ENCODE measurements around the gene SLC16A5.

Gene SLC16A5

DNA sequence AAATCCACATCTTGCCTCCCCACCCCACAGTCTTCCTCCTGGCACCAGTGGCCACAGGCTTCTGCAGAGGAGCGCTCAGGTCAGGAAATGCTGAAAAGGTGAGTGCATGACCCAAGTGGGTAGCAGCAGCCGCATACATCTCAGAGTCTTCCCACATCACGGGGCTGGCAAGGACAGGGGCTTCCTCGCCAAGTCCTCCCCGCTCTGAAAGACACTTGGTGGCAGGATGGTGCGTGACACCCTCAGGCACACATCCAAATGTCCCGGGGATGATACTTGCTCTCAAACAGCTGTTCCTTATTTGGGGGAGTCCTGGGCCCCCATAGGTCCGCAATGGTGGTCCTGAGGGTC lies 8.8 kb upstream of the SLC16A5 start:
- in situ Hi-C loops (cut with HindIII; ENCODE audit: low pct_ligation_motif_present, low pct_unique_long_range_greater_than_20kb, low sequenced_read_pairs), result no loop called here
- DNase-seq, result no peak

DNA sequence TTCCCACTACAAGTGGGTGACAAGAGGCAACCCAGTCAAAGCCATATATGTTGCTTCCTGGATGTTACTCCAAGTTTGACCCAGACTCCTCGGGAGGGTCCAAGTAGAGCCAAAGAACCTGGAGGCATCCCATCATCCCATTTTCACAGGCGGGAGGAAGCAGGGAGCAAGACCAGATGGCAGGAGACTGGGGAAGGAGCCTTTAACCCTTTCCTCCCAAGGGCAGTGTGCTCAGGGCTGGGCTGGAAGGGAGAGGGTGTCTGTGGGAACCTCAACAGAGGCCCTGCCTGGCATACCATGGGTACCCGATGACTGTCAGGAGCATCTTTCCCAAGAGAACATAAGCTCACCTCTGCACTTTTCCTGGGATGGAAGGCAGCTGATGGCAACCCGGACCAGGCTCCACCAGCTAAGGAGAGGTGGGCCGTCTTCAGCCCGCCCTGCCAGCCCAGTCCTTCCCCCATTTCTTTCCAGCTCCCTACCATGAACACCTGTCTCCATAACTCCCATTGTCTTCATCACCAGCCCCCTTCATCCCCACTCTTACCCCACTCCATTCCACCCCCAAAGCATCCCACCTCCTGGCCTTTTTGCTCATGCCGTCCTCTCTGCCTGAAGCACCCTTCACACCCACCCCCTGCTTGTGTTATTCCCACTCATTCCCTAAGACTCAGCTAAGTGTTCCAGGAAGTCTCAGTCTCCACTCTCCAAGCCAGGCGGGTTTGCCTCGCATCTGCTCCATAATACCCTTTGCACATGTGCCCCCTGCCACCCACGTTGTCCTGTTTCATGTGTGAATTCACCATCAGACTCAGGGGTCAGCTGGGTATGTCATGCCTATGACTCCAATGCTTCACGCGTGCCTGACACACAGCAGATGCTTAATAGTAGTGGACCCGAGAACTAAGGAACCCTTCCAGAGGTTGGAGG lies 5.9 kb upstream of the SLC16A5 start:
- in situ Hi-C loops (cut with HindIII; ENCODE audit: low pct_ligation_motif_present, low pct_unique_long_range_greater_than_20kb, low sequenced_read_pairs), result no loop called here
- no peak for DNase-seq

DNA sequence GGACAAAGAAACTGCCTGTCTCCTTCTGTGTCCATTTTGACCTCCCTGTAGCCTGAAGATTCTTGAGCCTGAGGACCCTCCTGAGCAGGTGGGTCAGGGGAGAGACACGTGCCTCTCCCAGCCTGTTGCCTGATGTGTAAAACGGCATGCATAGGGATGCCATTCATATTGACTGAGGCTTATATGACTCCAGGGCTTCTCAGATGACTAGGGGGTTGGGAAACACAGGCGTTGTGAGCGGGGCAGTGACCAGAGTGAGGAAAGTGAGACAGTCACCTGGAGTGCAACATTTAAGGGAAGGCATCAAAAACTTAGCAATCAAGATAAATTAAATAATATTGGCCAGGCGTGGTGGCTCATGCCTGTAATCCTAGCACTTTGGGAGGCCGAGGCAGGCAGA lies 5.1 kb upstream of the SLC16A5 start:
- in situ Hi-C loops (cut with HindIII; ENCODE audit: low pct_ligation_motif_present, low pct_unique_long_range_greater_than_20kb, low sequenced_read_pairs), result no loop called here
- no peak for DNase-seq

DNA sequence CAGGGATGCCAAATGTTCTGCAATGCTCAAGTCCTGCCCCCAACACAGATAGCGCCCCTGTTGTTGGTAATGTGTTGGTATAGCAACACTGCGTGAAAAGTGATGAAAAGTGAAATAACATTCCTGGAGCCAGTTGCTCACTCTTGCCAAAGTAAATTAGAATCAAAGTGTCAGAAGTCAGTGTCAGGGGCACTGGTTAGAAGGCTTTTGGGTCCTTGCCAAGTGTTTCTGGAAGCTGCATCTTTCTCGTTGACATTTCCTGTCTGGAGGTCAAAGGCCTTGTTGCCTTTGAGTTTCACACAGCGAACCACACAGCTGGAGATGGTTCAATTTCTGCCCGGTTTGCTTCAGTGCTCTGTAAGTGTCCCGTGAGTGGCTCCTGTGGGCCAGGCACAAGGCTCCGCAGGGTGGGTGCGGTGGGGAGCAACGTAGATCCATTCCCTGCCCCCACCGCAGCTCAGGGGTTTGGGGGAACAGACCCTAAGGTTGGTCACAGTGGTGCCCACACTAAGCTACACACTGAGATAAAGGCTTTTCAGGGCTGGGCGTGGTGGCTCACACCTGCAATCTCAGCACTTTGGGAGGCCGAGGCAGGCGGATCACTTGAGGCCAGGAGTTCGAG lies 3.6 kb upstream of the SLC16A5 start:
- in situ Hi-C loops (cut with HindIII; ENCODE audit: low pct_ligation_motif_present, low pct_unique_long_range_greater_than_20kb, low sequenced_read_pairs), result no loop called here

DNA sequence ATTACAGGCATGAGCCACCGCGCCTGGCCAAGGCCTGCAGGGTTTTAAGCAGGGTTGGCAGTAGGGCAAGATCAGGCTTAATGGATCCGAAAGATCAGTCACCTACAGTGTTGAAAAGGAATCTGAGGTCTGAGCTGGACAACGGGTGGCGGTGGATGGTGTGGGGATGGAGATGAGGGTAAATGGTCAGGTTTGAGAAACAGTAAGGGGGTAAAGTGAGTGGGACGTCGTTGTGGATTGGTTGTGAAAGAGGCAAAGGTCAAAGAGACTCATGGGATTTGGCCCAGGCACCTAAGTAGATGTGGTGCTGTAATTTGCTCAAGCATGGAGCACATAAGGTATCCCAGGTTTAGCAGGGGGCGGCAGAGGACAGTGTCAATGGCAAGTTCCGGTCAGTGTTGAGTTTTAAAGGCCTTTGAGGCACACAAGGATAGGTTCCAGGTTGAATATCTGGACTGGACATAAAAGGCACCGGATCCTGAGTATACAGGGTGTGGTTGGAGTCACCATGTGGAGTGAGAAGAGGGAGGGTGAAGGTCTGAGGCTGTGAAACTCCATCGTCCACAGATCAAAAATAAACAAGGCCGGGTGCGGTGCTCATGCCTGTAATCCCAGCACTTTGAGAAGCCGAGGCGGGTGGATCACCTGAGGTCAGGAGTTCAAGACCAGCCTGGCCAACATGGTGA lies 1.1 kb upstream of the SLC16A5 start:
- DNase-seq, result no peak
- in situ Hi-C loops (cut with HindIII; ENCODE audit: low pct_ligation_motif_present, low pct_unique_long_range_greater_than_20kb, low sequenced_read_pairs), result no loop called here

More for the DNA sequence above, 3.6 kb upstream of the SLC16A5 start:
- no peak for DNase-seq

DNA sequence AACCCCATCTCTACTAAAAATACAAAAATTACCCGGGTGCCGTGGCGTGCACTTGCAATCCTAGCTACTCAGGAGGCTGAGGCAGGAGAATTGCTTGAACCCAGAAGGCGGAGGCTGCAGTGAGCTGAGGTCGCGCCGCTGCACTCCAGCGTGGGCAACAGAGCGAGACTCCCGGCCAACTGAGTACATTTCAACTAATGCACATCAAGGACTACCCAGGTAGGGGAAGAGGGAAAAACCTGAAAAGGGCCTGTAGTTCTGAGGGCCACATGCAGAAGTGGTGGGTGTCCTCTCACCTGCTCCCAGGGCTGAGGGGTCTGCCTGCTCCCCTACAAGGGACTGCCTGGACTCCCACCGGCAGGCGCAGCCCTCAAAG lies 584 bp upstream of the SLC16A5 start:
- no peak for DNase-seq
- in situ Hi-C loops (cut with HindIII; ENCODE audit: low pct_ligation_motif_present, low pct_unique_long_range_greater_than_20kb, low sequenced_read_pairs), result no loop called here

DNA sequence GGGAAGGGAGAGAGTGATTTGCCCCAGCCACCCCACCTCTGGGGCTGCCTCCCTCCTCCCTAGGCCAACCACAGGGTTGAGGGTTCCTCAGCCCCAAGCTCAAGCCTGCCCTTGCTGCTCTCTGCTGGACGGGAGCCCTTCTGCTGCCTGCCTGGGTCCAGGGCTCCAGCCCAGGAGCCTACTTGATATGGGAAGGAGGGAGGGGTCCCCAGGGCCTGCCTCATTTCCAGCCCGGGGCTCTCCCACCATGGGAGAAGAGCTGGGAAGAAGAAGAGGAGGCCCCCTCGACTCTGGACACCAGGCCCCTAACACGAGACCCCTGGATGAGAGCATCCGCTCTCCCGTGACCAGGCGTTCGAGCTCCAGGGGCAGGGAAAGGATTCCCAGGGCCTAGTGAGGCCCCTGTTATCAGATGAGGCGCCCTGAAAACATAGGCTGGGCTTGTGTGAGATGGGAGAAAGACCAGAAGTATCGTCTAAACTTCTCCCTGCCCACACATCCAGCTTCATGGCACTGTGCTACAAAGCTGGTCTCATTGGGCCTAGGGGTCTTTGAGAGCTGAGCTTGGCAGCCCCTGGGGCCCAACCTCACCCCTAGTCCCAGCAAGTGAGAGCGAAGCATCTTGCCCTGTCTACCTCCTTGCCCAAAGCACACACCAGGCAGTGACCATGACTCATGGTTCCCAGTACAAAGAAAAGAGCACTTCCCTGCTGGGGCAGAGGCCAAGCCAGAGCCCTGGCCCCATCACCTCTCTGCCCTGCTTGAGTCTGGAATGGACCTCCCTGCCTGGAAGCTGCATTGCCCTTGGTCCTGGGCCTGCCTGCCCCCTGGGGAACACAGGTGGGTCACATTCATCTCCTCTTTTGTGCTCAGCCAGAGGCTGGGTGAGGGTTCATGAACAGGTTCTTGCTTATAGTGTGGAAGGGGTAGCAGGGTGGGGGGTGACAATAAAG lies 987 bp downstream of the SLC16A5 start:
- in situ Hi-C loops (cut with HindIII; ENCODE audit: low pct_ligation_motif_present, low pct_unique_long_range_greater_than_20kb, low sequenced_read_pairs), result no loop called here
- DNase-seq, result peak; percentile 52

DNA sequence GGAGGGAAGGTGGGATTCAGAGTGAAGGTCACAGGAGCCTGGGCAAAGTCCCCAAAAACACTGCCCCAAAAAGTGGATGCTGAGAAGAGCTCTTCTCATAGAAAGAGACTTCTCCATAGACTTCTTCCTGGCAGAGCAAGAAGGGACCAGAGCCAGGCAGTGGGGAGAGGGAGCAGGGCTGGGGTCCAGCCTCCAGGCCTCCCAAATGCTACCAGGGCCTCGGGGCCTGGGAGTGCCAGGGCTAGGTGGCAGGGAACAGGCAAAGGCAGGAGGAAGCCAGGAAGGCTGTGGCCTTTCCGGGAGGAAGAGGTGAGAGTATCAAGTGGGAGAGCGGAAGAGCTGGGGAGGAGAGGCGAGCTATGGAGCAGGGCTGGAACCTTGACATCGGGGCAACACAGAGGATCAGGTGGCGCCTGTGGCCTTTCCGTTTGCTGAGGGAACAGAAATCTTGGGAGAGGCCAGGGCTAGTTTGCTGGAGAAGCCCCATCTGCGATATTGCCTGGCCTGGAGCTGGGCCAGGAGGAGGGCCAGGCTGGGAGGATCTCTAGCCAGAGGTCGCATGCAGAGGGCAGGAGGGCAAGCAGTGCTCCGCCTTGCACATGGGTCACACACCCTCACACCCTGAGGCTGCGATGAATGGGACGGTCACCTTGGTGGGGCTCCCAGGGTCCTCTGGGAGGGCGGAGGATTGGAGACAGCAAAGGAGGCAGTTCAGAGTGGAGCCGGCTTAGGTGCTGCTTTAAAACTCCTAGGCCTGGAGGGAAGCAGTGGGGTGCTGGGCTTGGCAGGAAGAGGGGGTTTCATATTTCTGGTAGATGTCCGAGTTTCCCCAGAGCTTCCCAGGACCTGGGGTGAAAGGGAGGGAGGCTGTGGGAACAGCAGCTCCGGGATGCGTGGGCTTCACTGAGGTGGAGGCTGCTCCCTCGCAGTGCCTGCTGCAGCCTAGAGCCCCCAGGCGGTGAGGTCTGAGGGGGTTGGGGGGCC lies 3.4 kb downstream of the SLC16A5 start:
- no peak for DNase-seq
- in situ Hi-C loops (cut with HindIII; ENCODE audit: low pct_ligation_motif_present, low pct_unique_long_range_greater_than_20kb, low sequenced_read_pairs), result no loop called here

DNA sequence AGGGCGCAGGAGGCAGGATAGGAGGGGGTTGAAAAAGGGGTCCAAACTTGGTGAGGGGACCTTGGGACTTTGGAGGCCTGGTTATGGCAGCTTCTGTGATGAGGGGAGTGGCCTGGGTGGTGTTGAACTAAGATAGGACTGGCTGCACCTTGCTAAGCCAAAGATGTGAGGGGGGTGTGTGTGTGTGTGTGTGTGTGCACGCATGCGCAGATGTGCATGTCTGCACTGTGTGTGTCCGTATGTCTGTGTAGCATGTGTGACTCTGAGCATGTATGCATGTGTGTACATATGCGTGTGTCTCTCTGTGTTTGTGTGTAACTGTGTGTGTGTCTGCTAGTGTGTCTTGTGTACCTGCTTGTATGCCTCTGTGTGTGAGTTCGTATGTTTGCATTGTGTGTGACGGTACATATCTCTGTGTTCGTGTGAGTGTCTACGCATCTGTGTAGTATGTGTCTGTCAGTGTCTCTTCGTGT lies 4.1 kb downstream of the SLC16A5 start:
- DNase-seq, result no peak
- in situ Hi-C loops (cut with HindIII; ENCODE audit: low pct_ligation_motif_present, low pct_unique_long_range_greater_than_20kb, low sequenced_read_pairs), result no loop called here

DNA sequence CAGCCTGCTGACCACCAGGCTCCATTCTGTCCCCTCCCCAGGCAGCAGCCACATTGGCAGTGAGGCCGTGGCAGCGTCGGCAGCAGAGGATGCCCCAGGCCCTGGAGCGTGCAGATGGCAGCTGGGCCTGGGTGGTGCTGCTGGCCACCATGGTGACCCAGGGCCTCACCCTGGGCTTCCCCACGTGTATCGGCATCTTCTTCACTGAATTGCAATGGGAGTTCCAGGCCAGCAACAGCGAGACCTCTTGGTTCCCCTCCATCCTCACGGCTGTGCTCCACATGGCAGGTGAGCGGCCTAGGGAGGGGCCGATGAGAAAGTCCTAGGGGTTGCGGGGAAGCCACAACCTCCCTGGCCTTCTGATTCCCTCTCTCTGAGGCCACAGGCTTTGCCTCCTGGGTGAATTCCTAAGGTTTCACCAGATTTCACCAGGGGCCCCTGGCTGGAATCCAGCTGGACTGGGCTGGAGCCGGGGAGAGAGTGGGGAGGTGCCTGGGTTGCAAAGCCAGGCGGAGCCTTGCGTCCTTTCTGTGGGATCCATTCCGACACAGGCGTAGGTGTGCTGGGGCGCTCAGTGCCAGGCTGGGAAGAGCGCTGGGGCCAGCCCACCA lies 5.9 kb downstream of the SLC16A5 start:
- DNase-seq, result no peak
- in situ Hi-C loops (cut with HindIII; ENCODE audit: low pct_ligation_motif_present, low pct_unique_long_range_greater_than_20kb, low sequenced_read_pairs), result no loop called here

DNA sequence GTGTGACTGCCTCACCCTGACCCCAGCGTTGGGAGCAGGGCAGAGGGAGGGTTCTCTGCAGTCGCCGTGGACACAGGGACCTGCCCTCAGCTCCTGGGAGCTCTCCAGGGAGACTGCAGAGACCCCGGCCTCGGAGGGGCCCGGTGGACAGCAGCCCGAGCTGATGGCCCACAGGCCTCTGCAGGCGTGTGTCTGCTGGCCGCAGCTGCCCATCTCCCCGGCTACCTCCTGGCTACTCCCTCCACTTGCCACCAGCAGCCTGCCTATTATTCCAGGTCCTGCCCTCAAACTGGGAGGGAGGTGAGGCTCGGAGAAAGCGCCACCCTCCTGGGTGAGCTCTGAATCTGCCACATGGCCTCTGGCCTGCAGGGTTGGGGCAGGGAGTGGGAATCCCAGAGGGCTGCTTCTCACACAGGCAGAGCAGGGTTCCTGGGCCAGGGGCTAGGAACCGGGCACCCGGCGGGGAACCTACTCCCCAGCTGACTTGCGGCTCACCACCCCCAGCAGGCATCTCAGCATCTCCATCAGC lies 7.2 kb downstream of the SLC16A5 start:
- no peak for DNase-seq
- in situ Hi-C loops (cut with HindIII; ENCODE audit: low pct_ligation_motif_present, low pct_unique_long_range_greater_than_20kb, low sequenced_read_pairs), result no loop called here

DNA sequence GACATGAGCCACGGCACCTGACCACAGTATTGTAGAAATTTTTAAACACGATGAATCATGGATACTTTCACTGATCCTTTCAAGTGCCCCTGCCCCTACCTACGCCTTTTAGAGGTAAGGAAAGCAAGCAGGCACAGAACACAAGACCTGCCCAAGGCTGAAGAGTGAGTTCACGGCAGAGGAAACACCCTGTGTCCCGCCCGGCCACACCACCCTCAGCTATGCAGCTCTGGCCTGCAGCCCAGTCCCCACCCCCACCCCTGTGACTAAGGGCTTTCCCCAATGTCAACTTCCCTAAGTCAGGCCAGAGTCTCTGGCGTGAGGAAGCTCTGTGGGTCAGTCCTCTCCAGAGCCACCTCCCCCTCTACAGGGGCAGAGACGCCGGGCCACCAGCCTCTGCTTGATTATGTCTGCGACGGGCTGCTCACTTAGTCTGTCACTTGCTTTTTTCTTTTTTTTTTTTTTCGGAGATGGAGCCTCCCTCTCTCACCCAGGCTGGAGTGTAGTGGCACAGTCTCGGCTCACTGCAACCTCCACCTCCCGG lies 8.4 kb downstream of the SLC16A5 start:
- in situ Hi-C loops (cut with HindIII; ENCODE audit: low pct_ligation_motif_present, low pct_unique_long_range_greater_than_20kb, low sequenced_read_pairs), result no loop called here
- DNase-seq, result peak; percentile 93

DNA sequence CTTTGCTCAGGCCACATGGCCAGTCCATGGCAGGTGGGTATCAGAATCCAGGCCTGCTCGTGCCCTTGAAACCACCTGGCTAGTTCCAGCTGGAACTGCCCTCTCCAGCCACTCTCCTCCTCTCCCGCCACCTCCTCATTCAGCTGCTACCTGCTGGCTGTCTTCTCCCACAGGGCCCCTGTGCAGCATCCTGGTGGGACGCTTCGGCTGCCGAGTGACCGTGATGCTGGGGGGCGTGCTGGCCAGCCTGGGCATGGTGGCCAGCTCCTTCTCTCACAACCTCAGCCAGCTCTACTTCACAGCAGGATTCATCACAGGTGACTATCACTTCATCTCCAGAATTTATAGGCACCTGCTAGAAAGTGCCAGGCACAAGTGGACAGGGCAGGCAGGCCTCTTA lies 10.1 kb downstream of the SLC16A5 start:
- DNase-seq, result no peak
- in situ Hi-C loops (cut with HindIII; ENCODE audit: low pct_ligation_motif_present, low pct_unique_long_range_greater_than_20kb, low sequenced_read_pairs), result no loop called here

DNA sequence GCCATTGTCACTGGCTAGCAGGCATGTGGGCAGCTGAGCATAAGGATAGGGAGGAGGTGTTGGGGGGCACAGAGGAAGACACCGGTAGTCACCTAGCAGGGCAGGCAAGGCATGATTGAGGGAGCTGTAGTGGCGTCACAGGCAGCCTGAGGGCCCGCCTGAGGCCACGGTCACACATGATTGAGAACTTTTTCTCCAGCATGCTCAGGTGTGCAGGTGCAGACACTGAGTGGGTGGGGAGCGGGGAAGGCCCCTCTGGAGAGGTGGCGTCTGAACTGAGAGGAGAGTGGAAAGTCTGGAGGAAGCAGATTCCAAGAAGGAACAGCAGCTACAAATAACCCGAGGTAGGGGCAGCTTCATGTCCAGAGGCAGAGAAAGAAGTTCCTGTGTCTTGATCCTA lies 11.1 kb downstream of the SLC16A5 start:
- in situ Hi-C loops (cut with HindIII; ENCODE audit: low pct_ligation_motif_present, low pct_unique_long_range_greater_than_20kb, low sequenced_read_pairs), result no loop called here
- no peak for DNase-seq

DNA sequence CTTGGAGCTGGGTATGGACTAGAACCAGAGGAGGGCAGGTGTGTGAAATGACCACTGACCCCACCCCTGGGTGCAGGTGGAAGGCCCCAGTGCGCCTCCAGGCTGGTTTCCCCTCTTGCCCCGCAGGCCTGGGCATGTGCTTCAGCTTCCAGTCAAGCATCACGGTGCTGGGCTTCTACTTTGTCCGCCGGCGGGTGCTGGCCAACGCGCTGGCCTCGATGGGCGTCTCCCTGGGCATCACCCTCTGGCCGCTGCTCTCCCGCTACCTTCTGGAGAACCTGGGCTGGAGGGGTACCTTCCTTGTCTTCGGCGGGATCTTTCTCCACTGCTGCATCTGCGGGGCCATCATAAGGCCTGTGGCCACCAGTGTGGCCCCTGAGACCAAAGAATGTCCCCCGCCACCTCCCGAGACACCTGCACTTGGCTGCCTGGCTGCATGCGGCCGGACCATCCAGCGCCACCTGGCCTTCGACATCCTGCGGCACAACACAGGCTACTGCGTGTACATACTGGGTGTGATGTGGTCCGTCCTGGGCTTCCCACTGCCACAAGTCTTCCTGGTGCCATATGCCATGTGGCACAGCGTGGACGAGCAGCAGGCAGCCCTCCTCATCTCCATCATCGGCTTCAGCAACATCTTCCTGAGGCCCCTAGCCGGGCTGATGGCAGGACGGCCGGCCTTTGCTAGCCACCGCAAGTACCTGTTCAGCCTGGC lies 12.3 kb downstream of the SLC16A5 start:
- in situ Hi-C loops (cut with HindIII; ENCODE audit: low pct_ligation_motif_present, low pct_unique_long_range_greater_than_20kb, low sequenced_read_pairs), result no loop called here

DNA sequence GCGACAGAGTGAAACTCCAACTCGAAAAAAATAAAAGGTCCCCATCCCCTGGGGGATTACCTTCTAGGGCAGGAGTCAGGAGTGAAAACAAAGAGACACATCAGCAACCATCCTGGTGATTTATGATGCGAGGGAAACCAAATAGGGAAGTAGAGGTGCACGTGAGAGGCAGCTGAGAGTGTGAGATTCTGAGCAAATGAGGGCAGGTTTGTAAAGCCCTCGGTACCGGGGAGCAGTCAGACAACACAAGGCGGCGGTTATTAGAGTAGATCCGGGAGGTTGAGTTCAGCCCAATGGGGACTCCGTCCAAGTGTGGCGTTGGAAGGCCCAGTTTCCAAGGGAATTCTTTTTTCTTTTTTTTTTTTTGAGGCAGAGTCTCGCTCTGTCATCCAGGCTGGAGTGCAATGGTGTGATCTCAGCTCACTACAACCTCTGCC lies 14.6 kb downstream of the SLC16A5 start:
- no peak for DNase-seq
- in situ Hi-C loops (cut with HindIII; ENCODE audit: low pct_ligation_motif_present, low pct_unique_long_range_greater_than_20kb, low sequenced_read_pairs), result no loop called here

More for the DNA sequence above, 12.3 kb downstream of the SLC16A5 start:
- no peak for DNase-seq

Measured in ACHN (cell line).